Esophagus mucosa (tissue), 1 donor: ENCODE results near the gene CDC5L. TPM values are rescaled to one million over a fixed set of nuclear protein-coding genes. Genes with fewer than 3 reads are reported as not detected.

Experiments
- ATAC-seq: fragments of 200-7000 bp; cut with Tn5 transposase; one replicate; pipeline ENCODE4 v1.9.1; 2020
- total RNA-seq: library from RNA; stranded (reverse); gene quantifications from one replicate; pipeline ENCODE4 v1.2.4, GENCODE V29; 2023
- donor health status: DM: yes; HTN: yes; CAD: no.

CDC5L gene
- total RNA-seq, 1 donor from 2014 or later, result 9.9 TPM

DNA sequence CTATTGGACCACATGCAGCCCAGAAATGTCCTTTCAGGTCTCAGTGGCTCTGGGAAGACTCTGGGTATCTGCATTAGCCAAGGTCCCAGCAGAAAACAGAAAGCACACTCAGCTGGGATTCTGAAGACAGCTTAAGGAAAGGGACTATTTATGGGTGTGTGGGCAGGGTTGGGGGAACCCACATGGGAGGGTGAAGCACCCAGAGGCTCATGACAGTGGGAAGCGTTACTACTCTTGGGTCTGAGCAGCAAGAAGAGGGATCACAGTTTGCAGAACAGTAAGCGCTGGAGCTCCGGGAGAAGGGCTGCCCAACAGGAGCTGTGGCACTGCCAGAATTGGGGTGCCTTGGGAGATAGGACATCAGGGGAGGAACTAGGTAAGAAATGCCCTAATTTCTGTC is 12.4 kb upstream of the CDC5L start:
- no peak for ATAC-seq

GRCh38 chr6:44377484-44377883 is 10.0 kb upstream of the CDC5L start:
- no peak for ATAC-seq

- no peak for ATAC-seq
Observed at GRCh38 chr6:44377971-44378370, 9.5 kb upstream of the CDC5L start.

DNA sequence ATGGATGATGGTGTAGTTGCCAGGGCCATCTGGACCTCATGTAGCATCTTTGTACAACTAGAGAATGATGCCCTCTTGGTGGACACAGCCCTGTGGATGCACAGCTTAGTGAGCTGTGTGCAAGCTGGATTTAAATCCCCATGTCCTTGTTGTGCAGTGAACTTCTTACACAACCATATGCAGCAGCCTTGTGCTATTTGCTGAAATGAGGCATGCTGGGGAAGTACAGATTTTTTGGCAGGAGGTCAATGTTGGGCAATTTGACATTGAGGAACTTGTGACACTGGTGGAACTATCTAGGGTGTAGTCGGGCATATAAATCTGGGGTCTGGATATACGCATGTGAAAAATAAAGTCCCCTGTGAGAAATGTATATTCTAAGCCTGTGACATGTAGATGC is 5.8 kb upstream of the CDC5L start:
- ATAC-seq, result no peak

GRCh38 chr6:44386364-44386928 is 1.1 kb upstream of the CDC5L start:
- ATAC-seq, result peak; percentile 29

- peak; percentile 14 for ATAC-seq
Observed at GRCh38 chr6:44386929-44387345, 569 bp upstream of the CDC5L start.

DNA sequence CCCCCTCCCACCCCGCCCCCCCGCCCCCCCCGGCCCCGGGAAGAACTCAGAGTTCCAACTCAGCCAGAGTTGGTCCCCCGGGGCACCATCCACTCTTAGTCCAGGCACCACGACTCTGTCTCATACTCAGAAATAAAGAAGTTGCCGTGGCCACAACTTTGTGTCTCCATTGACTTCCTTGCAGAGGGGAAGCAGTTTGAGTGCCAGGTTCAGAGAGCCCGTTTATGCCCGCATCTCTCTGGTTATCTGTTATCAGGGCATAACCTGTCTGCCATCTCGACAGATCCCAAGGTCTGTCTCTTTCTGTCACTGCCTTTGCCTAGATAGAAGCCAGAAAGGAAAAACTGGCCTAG is 605 bp downstream of the CDC5L start:
- no peak for ATAC-seq

DNA sequence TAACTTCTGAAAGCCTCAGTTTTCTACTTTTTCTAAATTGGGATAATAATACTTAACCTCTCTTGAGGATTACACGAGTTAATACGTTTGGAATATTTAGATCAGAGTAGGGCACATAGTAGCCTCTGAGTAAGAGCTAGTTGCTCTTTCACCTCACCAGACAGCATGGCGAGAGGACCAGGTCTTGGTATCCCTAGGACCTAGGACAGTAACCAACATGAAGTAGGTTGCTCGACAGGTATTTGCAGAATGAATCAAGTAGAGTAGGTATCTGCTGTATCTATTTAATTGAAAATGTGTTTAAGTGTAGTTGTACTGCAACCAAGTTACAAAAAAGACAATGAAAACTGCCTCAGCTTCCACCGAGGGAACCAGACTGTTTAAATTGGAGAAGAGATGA is 1.4 kb downstream of the CDC5L start:
- no peak for ATAC-seq

DNA sequence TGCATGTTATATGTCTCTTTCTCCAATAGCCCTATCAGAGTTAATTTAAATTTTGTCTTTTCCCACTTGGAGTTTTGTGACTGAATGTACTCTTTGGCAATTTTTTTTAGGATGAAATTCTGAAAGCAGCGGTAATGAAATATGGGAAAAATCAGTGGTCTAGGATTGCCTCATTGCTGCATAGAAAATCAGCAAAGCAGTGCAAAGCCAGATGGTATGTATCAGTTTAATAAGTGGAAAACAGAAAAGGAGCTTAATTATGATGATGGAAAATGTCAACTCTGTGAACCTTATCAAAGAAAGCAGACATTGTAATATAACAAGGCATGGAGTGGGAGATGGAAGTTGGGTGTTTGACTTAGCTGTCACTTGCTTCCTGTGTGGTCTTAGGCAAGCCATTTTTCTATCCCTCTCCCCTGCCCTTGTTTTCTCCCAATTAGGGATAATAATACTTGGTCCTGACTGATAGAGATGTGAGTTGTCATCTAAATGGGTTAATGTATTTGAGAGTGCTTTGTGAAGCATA is 2.7 kb downstream of the CDC5L start:
- no peak for ATAC-seq

- no peak for ATAC-seq
Observed at GRCh38 chr6:44395501-44395900, 8.0 kb downstream of the CDC5L start.

DNA sequence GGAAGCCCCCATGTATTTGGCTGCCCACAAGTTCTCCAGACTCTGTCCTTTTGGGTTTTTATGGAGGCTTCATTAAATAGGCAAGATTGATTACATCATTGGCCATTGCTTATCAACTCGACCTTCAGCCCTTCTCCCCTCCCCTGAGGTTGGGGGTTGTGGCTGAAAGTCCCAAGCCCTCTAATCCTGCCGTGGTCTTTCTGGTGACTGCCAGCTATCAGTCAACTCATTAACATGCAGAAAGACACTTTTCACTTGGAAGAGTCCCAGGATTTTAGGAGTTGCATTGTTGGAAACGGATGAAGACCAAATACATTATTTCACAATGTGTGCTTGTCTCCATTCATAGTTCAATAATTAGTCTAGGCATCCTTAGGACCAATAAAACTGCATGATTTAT is 9.5 kb downstream of the CDC5L start:
- ATAC-seq, result no peak

GRCh38 chr6:44397424-44398164 is 10.1 kb downstream of the CDC5L start:
- ATAC-seq, result no peak

DNA sequence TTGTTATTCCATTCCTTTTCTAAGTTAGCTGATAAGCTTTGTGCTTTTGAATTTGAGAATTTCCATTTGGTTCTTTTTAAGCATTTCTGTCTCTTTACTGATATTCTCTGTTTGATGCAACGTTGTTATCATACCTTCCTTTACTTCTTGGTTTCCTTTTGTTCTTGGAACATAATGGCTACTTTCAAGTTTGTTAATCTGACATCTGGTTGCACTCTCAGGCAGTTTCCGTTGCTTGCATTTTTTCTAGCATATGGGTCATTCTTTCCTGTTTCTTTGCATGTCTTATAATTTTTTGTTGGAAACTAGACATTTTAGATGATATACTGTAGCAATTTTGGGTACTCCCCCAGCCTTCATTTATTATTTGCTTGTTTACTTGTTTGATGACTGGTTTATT is 12.5 kb downstream of the CDC5L start:
- no peak for ATAC-seq

DNA sequence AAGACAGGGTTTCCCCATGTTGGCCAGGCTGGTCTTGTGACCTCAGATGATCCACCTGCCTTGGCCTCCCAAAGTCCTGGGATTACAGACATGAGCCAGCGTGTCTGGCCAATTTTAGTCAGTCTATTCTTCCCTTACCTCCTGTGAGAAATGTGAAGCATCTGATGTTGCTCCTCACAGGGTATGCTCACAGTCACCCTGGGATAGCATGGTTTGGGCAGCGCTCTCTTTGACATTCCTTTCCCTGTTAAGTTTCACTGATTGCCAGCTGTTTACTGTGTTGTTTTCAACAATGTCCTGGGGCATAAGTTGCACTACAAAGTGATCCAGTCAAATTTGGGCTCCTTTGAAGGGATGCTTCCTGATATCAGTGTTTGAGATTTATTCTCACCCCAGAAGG is 13.1 kb downstream of the CDC5L start:
- no peak for ATAC-seq

- ATAC-seq, result no peak
Observed at GRCh38 chr6:44401138-44401537, 13.6 kb downstream of the CDC5L start.

- no peak for ATAC-seq
Observed at GRCh38 chr6:44404022-44404714, 16.7 kb downstream of the CDC5L start.

DNA sequence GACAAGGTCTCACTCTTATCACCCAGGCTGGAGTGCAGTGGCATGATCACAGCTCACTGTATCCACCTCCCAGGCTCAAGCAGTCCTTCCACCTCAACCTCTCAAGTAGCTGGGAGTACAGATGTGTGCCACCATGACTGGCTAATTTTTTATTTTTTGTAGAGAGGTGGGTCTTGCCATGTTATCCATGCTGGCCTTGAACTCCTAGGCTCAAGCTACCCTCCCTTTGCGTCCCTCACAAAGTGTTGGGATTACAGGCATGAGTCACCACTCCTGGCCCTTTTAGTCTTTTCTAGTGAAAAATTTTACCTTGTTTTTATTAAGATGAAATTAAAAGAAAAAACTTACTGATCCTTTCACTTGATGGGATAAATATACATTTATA is 17.2 kb downstream of the CDC5L start:
- no peak for ATAC-seq

DNA sequence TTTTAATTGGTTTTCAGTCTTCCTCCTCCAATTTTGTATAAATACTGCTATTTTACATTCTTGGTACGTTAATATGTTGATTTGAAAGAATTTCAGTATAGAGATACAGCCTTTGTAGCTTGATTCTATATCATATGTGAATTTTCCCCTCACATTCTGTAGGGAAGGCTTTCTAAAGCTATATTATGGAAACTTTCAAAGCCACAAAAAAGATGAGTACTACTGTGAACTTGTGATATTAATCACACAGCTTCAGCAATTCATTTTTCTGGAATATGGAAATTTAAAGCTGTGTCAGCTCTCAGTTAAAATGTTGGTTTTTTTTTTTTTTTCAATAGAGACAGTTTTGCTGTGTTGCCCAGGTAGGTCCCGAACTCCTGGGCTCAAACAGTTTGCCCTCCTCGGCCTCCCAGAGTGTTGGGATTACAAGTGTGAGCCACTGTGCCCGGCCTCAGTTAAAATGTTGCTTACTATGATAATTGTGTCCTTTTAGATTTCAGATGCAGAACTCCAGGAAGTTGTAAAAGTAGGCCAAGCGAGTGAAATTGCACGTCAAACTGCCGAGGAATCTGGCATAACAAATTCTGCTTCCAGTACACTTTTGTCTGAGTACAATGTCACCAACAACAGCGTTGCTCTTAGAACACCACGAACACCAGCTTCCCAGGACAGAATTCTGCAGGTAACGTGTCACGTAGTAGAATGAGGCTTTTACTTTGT is 20.6 kb downstream of the CDC5L start:
- no peak for ATAC-seq

DNA sequence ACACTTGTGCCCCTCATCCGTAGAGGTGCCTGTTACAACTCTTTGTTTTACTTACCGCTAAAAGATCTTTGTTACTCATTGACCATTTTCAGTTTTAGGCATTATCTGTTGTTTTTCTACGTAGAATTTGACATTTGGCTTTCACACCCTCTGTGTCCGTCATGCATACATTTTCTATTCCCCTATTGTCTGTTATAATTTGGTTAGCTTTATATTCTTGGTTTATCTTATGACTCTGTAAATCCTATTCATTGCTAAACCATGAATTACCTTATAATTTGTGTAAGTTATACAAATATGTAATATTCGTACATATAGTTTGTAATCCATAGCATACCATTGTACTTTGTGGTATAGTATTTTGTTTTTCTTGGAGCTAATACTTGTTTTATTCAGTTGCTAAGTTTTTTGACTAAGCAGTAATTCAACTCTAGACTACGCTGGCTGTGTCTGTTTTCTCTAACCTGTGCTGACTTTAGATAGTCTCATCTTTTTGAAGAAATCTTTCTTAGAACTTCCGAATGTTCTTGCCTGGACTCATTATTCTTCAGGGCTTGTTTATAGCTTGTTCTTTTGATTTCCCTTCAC is 21.8 kb downstream of the CDC5L start:
- ATAC-seq, result no peak

DNA sequence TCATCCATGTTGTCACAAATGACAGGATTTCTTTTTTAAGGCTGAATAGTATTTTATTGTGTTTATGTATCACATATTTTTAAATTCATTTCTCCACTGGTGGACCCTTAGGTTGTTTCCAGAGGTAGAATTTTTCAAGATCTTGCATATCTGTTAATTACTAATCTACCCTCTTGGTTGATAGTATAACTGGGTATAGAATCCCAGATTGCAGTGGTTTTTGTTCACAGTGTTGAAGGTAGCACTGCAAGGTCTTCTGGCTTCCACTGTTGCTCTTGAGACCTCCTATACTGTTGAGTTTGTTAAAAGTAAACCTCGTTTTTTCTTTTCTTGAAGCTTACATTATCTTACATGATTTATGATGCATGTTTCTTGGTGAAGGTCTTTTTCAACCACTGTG is 22.9 kb downstream of the CDC5L start:
- ATAC-seq, result no peak

- no peak for ATAC-seq
Observed at GRCh38 chr6:44411141-44411540, 23.6 kb downstream of the CDC5L start.

- ATAC-seq, result peak; percentile 45
Observed at GRCh38 chr6:44415449-44415848, 27.9 kb downstream of the CDC5L start.
